G401 (cell line): ENCODE data around the gene ZNF888. TPM values are rescaled to one million over a fixed set of nuclear protein-coding genes. Genes with fewer than 3 reads are reported as not detected.
A peak's percentile ranks its signal among the peaks of the same experiment; 100 is the strongest.
"Not testable (repeated sequence)": the region's sequence is repeated elsewhere in the genome, so short reads cannot be mapped to it uniquely, and the experiment has no call there.

ENCODE experiments used
- DNase-seq: peaks from one replicate; pipeline ENCODE4 v3.0.0-alpha.2; 2015; ENCODE audit warnings: low spot score
- in situ Hi-C: cut with HindIII; loops from 2 replicates; pipeline ENCODE4 v1.10.0; 2016; ENCODE audit warnings: low sequenced_read_pairs, mixed read lengths
- total RNA-seq: library from RNA; depleted of rRNA; stranded (reverse); fragments of >200 nt; shearing (Covaris generic); gene quantifications from 2 replicates; pipeline ENCODE4 v1.2.3, GENCODE V29; 2014

Gene ZNF888
- total RNA-seq, 1 experiment from 2014 or later, result 1.8 TPM

GRCh38 chr19:52942386-52943133 lies 19.3 kb upstream of the ZNF888 start:
- in situ Hi-C loops, result no loop called here

GRCh38 chr19:52941941-52942385 lies 18.7 kb upstream of the ZNF888 start:
- peak; percentile 41 for DNase-seq
- in situ Hi-C loops, result no loop called here

More at GRCh38 chr19:52942386-52943133, 19.3 kb upstream of the ZNF888 start:
- DNase-seq, result peak; percentile 88

- DNase-seq, in situ Hi-C loops: not testable (repeated sequence)
Measured at GRCh38 chr19:52941523-52941922, 18.3 kb upstream of the ZNF888 start.

- DNase-seq, in situ Hi-C loops: not testable (repeated sequence)
Measured at GRCh38 chr19:52940905-52941304, 17.7 kb upstream of the ZNF888 start.

GRCh38 chr19:52938761-52939160 lies 15.5 kb upstream of the ZNF888 start:
- in situ Hi-C loops, result no loop called here
- DNase-seq, result no peak

- no peak for DNase-seq
- in situ Hi-C loops, result no loop called here
Measured at GRCh38 chr19:52936954-52937325, 13.7 kb upstream of the ZNF888 start.

- in situ Hi-C loops, result no loop called here
- DNase-seq, result no peak
Measured at GRCh38 chr19:52936151-52936953, 13.1 kb upstream of the ZNF888 start.

- DNase-seq, result no peak
- in situ Hi-C loops, result no loop called here
Measured at GRCh38 chr19:52935434-52935833, 12.2 kb upstream of the ZNF888 start.

- in situ Hi-C loops, DNase-seq: not testable (repeated sequence)
Measured at GRCh38 chr19:52924641-52925040, 1.4 kb upstream of the ZNF888 start.

- DNase-seq, result peak; percentile 48
- in situ Hi-C loops, result no loop called here
Measured at GRCh38 chr19:52923778-52924593, 758 bp upstream of the ZNF888 start.

GRCh38 chr19:52917531-52917930 lies 5.7 kb downstream of the ZNF888 start:
- in situ Hi-C loops, result no loop called here
- DNase-seq, result no peak

GRCh38 chr19:52910648-52911047 lies 12.6 kb downstream of the ZNF888 start:
- in situ Hi-C loops, result no loop called here

GRCh38 chr19:52904052-52904780 lies 19.0 kb downstream of the ZNF888 start:
- in situ Hi-C loops, DNase-seq: not testable (repeated sequence)

More at GRCh38 chr19:52910648-52911047, 12.6 kb downstream of the ZNF888 start:
- DNase-seq, result no peak

- in situ Hi-C loops, result no loop called here
Measured at GRCh38 chr19:52901842-52902241, 21.4 kb downstream of the ZNF888 start.

GRCh38 chr19:52898596-52898995 lies 24.6 kb downstream of the ZNF888 start:
- in situ Hi-C loops, result not testable (repeated sequence)

More at GRCh38 chr19:52901842-52902241, 21.4 kb downstream of the ZNF888 start:
- DNase-seq, result no peak

GRCh38 chr19:52898101-52898500 lies 25.1 kb downstream of the ZNF888 start:
- DNase-seq, result no peak
- in situ Hi-C loops, result no loop called here

More at GRCh38 chr19:52898596-52898995, 24.6 kb downstream of the ZNF888 start:
- DNase-seq, result not testable (repeated sequence)

- in situ Hi-C loops, result no loop called here
- DNase-seq, result peak; percentile 96
Measured at GRCh38 chr19:52897138-52897935, 25.9 kb downstream of the ZNF888 start, which contains the start of gene ZNF320. TSS of gene ZNF320 (minus strand) at chr19:52897635. CDS start at chr19:52890255, 7,380 bp downstream.
